Parathyroid adenoma (tissue), 2 donors: ENCODE results near the gene PCCA.
"Not testable (repeated sequence)": the region's sequence is repeated elsewhere in the genome, so short reads cannot be mapped to it uniquely, and the experiment has no call there.

Experiments
- H2AFZ ChIP-seq: fragments of 300-600 bp; sonication (generic); one replicate; pipeline ENCODE4 v1.7.0; 2017; ENCODE audit warnings: antibody characterized with exemption, mild to moderate bottlenecking
- H3K27ac ChIP-seq: fragments of 300-600 bp; sonication (generic); one replicate; pipeline ENCODE4 v1.7.0; 2017
- H3K27me3 ChIP-seq: fragments of 300-600 bp; sonication (generic); one replicate; pipeline ENCODE4 v1.7.0; 2017; ENCODE audit warnings: low read length; ENCODE audit not compliant: control insufficient read depth, insufficient read depth
- H3K36me3 ChIP-seq: fragments of 300-600 bp; sonication (generic); one replicate; pipeline ENCODE4 v1.7.0; 2017; ENCODE audit warnings: low read length; ENCODE audit not compliant: control insufficient read depth, insufficient read depth
- H3K4me1 ChIP-seq: fragments of 300-600 bp; sonication (generic); one replicate; pipeline ENCODE4 v1.7.0; 2017; ENCODE audit warnings: control low read depth
- H3K4me2 ChIP-seq: fragments of 300-600 bp; sonication (generic); one replicate; pipeline ENCODE4 v1.7.0; 2017; ENCODE audit warnings: low read length
- H3K4me3 ChIP-seq: fragments of 300-600 bp; sonication (generic); one replicate; pipeline ENCODE4 v1.7.0; 2017; ENCODE audit warnings: low read depth, low read length
- H3K79me2 ChIP-seq: fragments of 300-600 bp; sonication (generic); one replicate; pipeline ENCODE4 v1.7.0; 2017; ENCODE audit warnings: control low read depth
- H3K9ac ChIP-seq: fragments of 300-600 bp; sonication (generic); one replicate; pipeline ENCODE4 v1.7.0; 2017; ENCODE audit warnings: mild to moderate bottlenecking
- H3K9me3 ChIP-seq: fragments of 300-600 bp; sonication (generic); one replicate; pipeline ENCODE4 v1.7.0; 2017; ENCODE audit warnings: low read length; ENCODE audit not compliant: control insufficient read depth
- TF ChIP-seq, protein P1 (sequence below): fragments of 300-600 bp; sonication (generic); IDR thresholded peaks from one replicate; pipeline ENCODE4 v1.7.0; 2017; ENCODE audit warnings: antibody characterized with exemption, mild to moderate bottlenecking
- donor health status: primary hyperparathyroidism.

PCCA gene

DNA sequence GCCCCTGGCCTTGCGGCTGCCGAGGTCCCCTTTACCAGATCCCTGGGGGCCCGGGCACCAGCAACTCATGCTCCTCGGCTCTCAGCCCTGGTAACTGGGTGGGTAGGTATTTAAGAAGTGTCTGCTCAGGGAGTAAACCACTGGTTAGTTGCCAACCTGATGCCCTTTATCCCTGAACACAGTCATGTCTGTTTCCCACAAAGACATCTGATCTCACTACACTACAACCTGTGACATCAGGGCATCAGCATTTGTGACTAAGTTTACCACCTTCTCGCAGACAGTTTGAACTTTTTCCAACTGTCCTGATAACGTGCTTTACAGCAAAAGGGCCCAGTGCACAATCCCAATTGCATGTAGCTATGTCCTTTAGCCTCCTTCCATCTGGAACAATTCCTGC, 477.6 kb downstream of the PCCA start:
- Histone ChIP-seq H3K4me3 (no peak overlapping the region), H3K9ac (no peak overlapping the region), H3K4me2 (no peak overlapping the region), H2AFZ (no peak overlapping the region), H3K4me1 (no peaks in the 10 kb centered on the region), H3K27ac (no peak overlapping the region), H3K79me2 (no peaks in the 10 kb centered on the region), H3K27me3 (no peaks in the 10 kb centered on the region), H3K9me3 (no peaks in the 10 kb centered on the region), H3K36me3 (no peaks in the 10 kb centered on the region)
- TF ChIP-seq, protein P1, sequence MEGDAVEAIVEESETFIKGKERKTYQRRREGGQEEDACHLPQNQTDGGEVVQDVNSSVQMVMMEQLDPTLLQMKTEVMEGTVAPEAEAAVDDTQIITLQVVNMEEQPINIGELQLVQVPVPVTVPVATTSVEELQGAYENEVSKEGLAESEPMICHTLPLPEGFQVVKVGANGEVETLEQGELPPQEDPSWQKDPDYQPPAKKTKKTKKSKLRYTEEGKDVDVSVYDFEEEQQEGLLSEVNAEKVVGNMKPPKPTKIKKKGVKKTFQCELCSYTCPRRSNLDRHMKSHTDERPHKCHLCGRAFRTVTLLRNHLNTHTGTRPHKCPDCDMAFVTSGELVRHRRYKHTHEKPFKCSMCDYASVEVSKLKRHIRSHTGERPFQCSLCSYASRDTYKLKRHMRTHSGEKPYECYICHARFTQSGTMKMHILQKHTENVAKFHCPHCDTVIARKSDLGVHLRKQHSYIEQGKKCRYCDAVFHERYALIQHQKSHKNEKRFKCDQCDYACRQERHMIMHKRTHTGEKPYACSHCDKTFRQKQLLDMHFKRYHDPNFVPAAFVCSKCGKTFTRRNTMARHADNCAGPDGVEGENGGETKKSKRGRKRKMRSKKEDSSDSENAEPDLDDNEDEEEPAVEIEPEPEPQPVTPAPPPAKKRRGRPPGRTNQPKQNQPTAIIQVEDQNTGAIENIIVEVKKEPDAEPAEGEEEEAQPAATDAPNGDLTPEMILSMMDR, result no peak

DNA sequence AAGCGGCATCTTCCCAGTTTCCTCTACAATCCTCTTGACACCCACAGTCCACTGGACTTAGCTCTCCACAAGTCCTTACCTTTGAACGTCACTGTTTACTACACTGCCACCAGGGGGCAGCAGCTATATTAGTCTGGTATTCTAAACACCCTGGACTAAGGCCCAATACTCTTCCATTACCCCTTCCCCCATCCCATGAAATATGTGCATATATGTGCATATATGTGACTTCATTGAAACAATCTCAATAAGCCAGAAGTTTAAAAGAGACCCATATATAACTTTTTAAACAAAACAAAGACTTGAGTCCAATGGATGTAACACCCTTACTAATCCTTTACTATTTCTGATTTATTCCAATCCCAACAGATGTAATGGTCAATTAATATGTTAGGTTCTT, 484.2 kb downstream of the PCCA start:
- Histone ChIP-seq H3K9me3 (no peaks in the 10 kb centered on the region), H3K79me2 (no peaks in the 10 kb centered on the region), H3K4me3 (no peak overlapping the region), H3K27me3 (no peaks in the 10 kb centered on the region), H3K4me2 (no peak overlapping the region), H3K9ac (no peak overlapping the region), H2AFZ (no peak overlapping the region), H3K36me3 (no peaks in the 10 kb centered on the region), H3K4me1 (no peaks in the 10 kb centered on the region), H3K27ac (no peak overlapping the region)
- TF ChIP-seq, protein P1, result peak; percentile 66

DNA sequence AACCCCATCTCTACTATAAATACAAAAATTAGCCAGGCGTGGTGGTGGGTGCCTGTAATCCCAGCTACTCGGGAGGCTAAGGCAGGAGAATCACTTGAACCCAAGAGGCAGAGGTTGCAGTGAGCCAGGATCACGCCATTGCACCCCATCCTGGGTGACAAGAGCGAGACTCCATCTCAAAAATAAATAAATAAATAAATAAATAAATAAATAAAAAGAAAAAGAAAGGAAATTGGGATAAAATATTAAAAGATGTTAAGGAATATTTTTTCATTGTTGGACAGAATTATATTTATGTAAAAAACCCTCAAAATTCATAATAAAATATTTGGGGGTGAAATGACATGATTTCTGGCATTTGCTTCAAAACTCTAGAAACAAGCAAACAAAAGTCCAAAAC, 488.3 kb downstream of the PCCA start:
- H3K36me3 ChIP-seq, H3K79me2 ChIP-seq, H3K4me1 ChIP-seq, H3K4me2 ChIP-seq, H3K9me3 ChIP-seq, H3K27ac ChIP-seq, H3K27me3 ChIP-seq, H3K4me3 ChIP-seq, H3K9ac ChIP-seq, H2AFZ ChIP-seq: not testable (repeated sequence)
